ENCODE results near the gene INPP5A.
"Not testable (repeated sequence)": the region's sequence is repeated elsewhere in the genome, so short reads cannot be mapped to it uniquely, and the experiment has no call there.

Gene INPP5A

DNA sequence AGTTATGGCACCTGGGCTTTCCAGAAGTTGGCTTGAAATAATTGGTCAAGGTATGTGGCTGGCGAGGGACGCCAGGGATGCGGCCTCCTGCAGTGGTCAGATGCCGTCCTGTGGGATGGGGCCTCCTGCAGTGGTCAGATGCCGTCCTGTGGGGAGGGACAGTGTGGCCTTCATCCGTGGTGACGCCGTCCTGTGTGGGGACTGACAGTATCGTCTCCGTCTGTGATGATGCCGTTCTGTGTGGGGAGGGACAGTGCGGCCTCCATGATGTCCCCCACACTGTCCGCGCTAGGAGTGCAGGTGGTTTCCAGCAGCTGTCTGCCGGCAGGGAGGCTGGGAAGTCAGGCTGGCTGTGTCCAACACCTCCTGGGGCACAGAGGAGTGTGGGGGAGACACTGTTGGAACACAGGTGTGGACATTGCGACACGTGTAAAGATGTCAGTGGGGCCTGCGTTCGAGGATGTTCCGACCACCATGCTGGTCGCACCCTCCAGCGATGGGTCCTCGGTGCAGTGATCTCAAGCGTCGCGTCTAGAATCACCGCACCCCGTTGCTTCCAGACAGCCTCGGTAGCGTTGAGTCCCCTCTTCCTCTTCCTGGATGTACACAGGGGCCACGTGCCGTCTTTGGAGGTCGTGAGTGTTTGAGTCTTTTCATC lies 52.6 kb downstream of the INPP5A start:
- Histone ChIP-seq H3K9ac (ENCODE audit: low read depth, low read length) (no peak overlapping the region), H3K4me1 (ENCODE audit: control insufficient read depth, insufficient read depth, low read length) (peaks cover 4% of the 10 kb centered on the region), H3K4me3 (ENCODE audit: low read depth, low read length) (no peak overlapping the region), H3K27me3 (ENCODE audit: control insufficient read depth, insufficient read depth, low read length) (no peaks in the 10 kb centered on the region), H3K36me3 (ENCODE audit: control insufficient read depth, insufficient read depth, low read length) (no peaks in the 10 kb centered on the region), H3K9me3 (ENCODE audit: control insufficient read depth, insufficient read depth, low read length) (no peaks in the 10 kb centered on the region)

DNA sequence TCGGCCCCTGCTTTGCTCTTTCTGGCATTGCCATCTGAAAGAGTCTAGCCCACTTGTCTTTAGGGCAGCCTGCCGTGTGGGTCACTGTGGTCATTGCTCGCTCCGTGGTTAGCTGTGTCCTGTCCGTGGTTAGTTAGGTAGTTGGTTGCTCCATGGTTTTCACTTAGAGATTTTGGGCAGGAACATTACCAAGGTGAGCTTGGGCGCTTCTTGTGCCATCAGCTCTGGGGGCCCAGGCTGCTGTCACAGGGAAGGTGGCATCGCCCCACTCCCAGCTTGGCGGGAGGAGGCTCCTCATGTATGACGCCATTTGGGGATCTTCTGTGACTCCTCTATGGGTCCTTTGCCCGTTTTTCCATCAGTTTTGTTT lies 53.1 kb downstream of the INPP5A start:
- H3K4me1 ChIP-seq (ENCODE audit: control insufficient read depth, insufficient read depth, low read length) = peaks cover 4% of the 10 kb centered on the region
- H3K4me3 ChIP-seq (ENCODE audit: low read depth, low read length) = no peak overlapping the region
- no peaks in the 10 kb centered on the region for H3K36me3 ChIP-seq (ENCODE audit: control insufficient read depth, insufficient read depth, low read length)
- H3K27me3 ChIP-seq (ENCODE audit: control insufficient read depth, insufficient read depth, low read length) = no peaks in the 10 kb centered on the region
- no peak overlapping the region for H3K9ac ChIP-seq (ENCODE audit: low read depth, low read length)
- H3K9me3 ChIP-seq (ENCODE audit: control insufficient read depth, insufficient read depth, low read length) = no peaks in the 10 kb centered on the region

DNA sequence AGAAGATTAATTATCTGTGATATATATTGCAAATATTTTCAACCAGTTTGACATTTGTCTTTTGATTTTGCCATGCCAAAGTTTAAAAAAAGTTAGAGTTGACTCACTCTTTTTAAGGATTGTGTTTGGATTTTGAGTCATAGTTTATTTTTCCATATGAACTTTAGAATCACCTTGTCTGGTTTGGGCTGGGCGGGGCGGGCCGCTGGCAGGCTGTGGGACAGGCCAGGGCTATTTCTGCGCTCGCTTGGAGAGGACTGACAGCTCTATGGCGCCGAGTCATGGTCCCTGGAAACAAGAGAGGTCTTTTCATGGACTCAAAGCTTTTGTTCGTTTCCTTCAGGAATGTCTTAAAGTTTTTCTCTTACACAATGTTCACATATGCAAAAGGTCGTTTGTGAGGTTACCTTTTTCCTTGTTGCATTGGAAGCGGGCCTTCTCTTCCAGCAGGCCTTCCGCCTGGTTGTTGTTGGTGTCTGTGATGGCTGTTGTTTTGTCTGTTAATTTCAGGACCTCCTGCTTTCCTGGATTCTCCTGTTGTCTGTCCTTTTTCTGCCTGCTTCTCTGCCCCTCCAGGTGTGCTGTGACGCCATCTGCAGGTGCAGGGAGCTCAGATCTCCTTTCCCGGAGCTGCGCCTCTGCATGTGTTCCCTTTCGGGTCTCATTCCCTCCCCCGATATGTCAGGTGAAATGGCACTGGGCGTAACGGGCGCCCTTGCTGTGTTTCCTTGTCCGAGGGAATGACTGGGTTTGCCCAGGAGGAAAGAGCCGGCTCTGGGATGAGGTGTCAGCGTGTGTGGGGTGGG lies 53.8 kb downstream of the INPP5A start:
- H3K4me3 ChIP-seq (ENCODE audit: low read depth, low read length) = no peak overlapping the region
- no peak overlapping the region for H3K9ac ChIP-seq (ENCODE audit: low read depth, low read length)
- H3K27me3 ChIP-seq (ENCODE audit: control insufficient read depth, insufficient read depth, low read length) = no peaks in the 10 kb centered on the region
- H3K9me3 ChIP-seq (ENCODE audit: control insufficient read depth, insufficient read depth, low read length) = no peaks in the 10 kb centered on the region
- no peaks in the 10 kb centered on the region for H3K36me3 ChIP-seq (ENCODE audit: control insufficient read depth, insufficient read depth, low read length)
- peaks cover 4% of the 10 kb centered on the region for H3K4me1 ChIP-seq (ENCODE audit: control insufficient read depth, insufficient read depth, low read length)

DNA sequence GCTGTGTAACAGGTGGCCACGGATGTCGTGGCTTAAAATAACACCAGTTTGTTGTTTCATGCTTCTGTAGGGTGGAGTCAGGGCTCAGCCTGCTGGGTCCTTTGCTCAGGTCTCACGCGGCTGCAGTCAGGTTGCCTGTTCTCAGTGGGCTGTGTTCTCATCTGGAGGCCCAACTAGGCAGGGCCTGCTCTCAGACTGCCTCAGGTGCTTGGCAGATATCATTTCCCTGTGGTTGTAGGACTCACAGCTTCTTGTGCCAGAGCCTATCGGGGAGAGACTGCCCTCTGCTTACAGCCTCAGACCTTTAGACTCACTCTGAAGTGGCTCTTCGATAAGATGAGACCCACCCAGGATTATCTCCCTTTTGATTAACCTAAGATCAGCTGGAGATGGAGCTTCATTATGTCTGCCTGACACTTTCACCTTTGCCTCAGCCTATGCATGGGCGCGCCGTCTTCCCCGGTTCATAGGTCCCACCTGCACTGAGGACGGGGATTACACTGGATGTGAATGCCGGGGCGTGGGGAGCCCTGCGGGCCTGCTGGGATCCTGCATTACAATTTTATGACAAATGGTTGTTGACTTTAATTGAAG lies 55.3 kb downstream of the INPP5A start:
- H3K9me3 ChIP-seq (ENCODE audit: control insufficient read depth, insufficient read depth, low read length) = no peaks in the 10 kb centered on the region
- no peaks in the 10 kb centered on the region for H3K27me3 ChIP-seq (ENCODE audit: control insufficient read depth, insufficient read depth, low read length)
- no peak overlapping the region for H3K4me3 ChIP-seq (ENCODE audit: low read depth, low read length)
- peaks cover 4% of the 10 kb centered on the region for H3K4me1 ChIP-seq (ENCODE audit: control insufficient read depth, insufficient read depth, low read length)
- no peak overlapping the region for H3K9ac ChIP-seq (ENCODE audit: low read depth, low read length)
- no peaks in the 10 kb centered on the region for H3K36me3 ChIP-seq (ENCODE audit: control insufficient read depth, insufficient read depth, low read length)

DNA sequence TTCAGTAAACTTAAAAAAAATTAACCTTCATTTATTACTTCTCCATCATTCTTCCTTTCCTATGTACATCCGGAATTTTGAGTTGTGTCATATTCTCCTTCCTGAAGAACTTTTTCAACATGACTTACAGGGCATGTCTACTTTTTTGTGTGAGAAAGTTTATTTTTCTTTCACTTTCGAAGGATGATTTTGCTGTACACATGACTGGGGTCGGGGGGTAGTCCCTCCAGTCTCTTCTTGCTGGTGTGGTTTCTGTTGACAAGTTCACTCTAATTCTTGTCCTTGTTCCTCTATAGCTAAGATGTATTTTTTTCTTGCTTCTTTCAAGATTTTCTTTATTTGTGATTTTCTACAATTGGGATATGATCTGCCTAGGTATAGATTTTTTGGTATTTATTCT lies 55.8 kb downstream of the INPP5A start:
- Histone ChIP-seq H3K9ac (ENCODE audit: low read depth, low read length) (no peak overlapping the region), H3K36me3 (ENCODE audit: control insufficient read depth, insufficient read depth, low read length) (no peaks in the 10 kb centered on the region), H3K27me3 (ENCODE audit: control insufficient read depth, insufficient read depth, low read length) (no peaks in the 10 kb centered on the region), H3K4me1 (ENCODE audit: control insufficient read depth, insufficient read depth, low read length) (peaks cover 4% of the 10 kb centered on the region), H3K4me3 (ENCODE audit: low read depth, low read length) (no peak overlapping the region), H3K9me3 (ENCODE audit: control insufficient read depth, insufficient read depth, low read length) (no peaks in the 10 kb centered on the region)

DNA sequence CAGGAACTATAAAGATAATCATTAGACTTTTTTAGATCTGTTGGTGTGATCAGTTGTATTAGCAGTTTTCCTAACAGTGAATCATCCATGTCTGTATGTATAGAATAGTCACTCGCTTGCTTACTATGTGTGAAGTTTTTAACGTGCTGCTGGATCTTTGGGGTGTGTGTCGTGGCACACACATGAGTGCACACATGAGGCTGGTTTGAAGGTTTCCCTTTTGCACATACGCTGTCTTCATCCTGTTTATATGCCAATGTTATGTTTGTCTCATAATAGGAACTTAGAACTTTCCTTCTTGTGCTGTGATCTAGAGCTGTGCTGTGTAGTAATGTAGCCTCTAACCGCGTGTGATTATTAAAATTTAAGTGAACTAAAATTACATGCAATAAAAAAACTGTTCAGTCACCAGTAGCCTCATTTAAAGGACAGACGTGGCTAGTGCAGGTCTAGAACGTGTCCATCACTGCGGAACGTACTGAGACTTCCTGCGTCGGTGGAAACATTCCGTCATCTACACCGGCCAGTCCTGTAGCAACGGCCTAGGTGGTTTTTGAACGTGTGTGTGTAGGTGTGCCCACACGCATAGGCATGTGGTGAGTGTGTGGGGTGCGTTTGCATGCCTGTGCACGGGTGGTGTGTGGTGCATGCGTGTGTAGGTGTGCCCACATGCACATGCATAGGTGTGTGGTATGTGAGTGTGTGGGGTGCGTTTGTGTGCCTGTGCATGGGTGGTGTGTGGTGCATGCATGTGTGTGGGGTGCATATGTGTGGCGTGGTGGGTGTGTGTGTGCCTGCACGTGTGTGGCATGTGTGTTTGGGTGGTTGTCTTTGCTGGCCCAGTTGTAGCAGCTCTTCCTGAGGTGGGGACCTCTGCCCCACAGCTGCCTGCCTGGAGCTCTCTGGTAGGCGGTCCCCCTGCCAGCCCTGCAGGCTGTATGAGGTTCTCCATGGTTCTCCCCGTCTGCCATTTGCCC lies 56.6 kb downstream of the INPP5A start:
- H3K4me1 ChIP-seq (ENCODE audit: control insufficient read depth, insufficient read depth, low read length) = peaks cover 4% of the 10 kb centered on the region
- no peaks in the 10 kb centered on the region for H3K9me3 ChIP-seq (ENCODE audit: control insufficient read depth, insufficient read depth, low read length)
- H3K9ac ChIP-seq (ENCODE audit: low read depth, low read length) = no peak overlapping the region
- H3K27me3 ChIP-seq (ENCODE audit: control insufficient read depth, insufficient read depth, low read length) = no peaks in the 10 kb centered on the region
- H3K4me3 ChIP-seq (ENCODE audit: low read depth, low read length) = no peak overlapping the region
- H3K36me3 ChIP-seq (ENCODE audit: control insufficient read depth, insufficient read depth, low read length) = no peaks in the 10 kb centered on the region

DNA sequence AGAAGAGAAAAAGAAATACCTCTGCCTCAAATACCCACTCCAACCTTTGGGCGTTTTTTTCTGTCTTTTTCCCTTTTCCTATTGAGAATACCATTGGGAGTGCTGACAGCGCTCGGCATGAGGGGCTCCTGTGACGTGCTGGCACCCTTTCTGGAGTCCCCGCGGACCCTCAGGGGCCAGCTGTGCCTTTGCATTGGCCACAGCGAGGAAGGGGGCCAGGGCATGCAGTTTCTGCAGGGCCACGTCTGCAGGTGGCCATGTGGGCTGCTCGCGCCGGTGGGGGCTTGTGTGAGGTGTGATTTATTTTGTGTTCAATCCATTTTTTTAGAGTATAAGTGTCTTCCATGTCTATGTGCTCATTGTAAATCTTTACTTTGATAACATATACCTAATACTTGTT lies 57.4 kb downstream of the INPP5A start:
- Histone ChIP-seq H3K9me3 (ENCODE audit: control insufficient read depth, insufficient read depth, low read length) (no peaks in the 10 kb centered on the region), H3K36me3 (ENCODE audit: control insufficient read depth, insufficient read depth, low read length) (no peaks in the 10 kb centered on the region), H3K4me1 (ENCODE audit: control insufficient read depth, insufficient read depth, low read length) (peaks cover 4% of the 10 kb centered on the region), H3K4me3 (ENCODE audit: low read depth, low read length) (no peak overlapping the region), H3K27me3 (ENCODE audit: control insufficient read depth, insufficient read depth, low read length) (no peaks in the 10 kb centered on the region), H3K9ac (ENCODE audit: low read depth, low read length) (no peak overlapping the region)

DNA sequence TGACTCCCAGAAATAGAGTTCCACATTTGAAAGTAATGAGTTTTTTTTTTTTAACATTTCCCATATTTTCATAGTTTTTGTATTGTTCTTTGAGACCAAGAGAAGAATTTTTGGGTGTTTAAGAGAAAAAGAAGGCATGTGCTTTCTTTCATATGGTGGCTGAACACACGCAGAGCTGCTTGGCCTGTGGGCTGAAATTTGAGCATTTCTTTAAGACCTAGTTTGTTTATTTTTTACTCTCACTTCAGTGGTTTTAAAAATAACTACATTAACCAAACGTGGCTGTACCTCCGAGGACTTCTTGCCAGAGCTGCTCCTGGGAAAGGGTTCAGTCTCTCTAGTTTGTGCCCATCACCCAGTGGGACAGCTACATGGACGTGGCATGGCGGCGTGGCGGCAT lies 58.3 kb downstream of the INPP5A start:
- Histone ChIP-seq H3K9ac (ENCODE audit: low read depth, low read length) (no peak overlapping the region), H3K36me3 (ENCODE audit: control insufficient read depth, insufficient read depth, low read length) (no peaks in the 10 kb centered on the region), H3K4me1 (ENCODE audit: control insufficient read depth, insufficient read depth, low read length) (peaks cover 4% of the 10 kb centered on the region)

DNA sequence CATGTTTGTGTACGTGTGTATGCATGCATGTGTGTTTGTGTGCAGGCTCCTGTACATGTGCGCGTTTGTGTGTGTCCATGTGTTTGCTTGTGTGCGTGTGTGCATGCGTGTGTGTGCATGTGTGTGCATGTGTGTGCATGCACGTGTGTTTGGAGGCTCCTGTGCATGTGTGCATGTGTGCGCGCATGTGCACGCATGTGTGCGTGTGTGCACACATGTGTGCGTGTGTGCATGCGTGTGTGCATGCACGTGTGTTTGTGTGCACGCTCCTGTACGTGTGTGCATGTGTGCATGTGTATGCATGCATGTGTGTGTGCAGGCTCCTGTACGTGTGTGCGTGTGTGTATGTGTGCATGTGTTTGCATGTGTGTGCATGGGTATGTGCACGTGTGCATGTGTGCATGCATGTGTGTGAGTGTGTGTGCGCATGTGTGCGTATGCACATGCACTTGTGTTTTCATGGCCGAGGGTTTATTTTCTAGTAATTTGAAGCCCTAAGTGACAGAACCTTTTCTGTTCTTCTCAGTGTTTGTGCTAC lies 59.2 kb downstream of the INPP5A start:
- Histone ChIP-seq H3K9ac (ENCODE audit: low read depth, low read length) (no peak overlapping the region), H3K4me3 (ENCODE audit: low read depth, low read length) (no peak overlapping the region), H3K4me1 (ENCODE audit: control insufficient read depth, insufficient read depth, low read length) (no peaks in the 10 kb centered on the region), H3K36me3 (ENCODE audit: control insufficient read depth, insufficient read depth, low read length) (no peaks in the 10 kb centered on the region), H3K9me3 (ENCODE audit: control insufficient read depth, insufficient read depth, low read length) (no peaks in the 10 kb centered on the region), H3K27me3 (ENCODE audit: control insufficient read depth, insufficient read depth, low read length) (no peaks in the 10 kb centered on the region)

More for the DNA sequence above, 58.3 kb downstream of the INPP5A start:
- no peaks in the 10 kb centered on the region for H3K9me3 ChIP-seq (ENCODE audit: control insufficient read depth, insufficient read depth, low read length)
- H3K27me3 ChIP-seq (ENCODE audit: control insufficient read depth, insufficient read depth, low read length) = no peaks in the 10 kb centered on the region
- H3K4me3 ChIP-seq (ENCODE audit: low read depth, low read length) = no peak overlapping the region

DNA sequence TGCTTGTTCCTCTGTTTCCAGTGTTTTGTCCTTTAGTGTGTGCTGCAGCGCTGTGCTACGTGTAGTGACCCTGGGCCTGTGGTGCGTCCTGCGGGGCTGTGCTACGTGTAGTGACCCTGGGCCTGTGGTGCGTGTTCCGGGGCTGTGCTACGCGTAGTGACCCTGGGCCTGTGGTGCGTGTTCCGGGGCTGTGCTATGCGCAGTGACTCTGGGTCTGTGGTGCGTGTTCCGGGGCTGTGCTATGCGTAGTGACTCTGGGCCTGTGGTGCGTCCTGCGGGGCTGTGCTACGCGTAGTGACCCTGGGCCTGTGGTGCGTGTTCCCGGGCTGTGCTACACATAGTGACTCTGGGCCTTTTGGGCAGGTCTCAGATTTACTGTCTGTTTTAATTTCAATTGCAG lies 60.1 kb downstream of the INPP5A start:
- no peak overlapping the region for H3K9ac ChIP-seq (ENCODE audit: low read depth, low read length)
- no peaks in the 10 kb centered on the region for H3K9me3 ChIP-seq (ENCODE audit: control insufficient read depth, insufficient read depth, low read length)
- no peaks in the 10 kb centered on the region for H3K36me3 ChIP-seq (ENCODE audit: control insufficient read depth, insufficient read depth, low read length)
- H3K4me3 ChIP-seq (ENCODE audit: low read depth, low read length) = no peak overlapping the region
- no peaks in the 10 kb centered on the region for H3K4me1 ChIP-seq (ENCODE audit: control insufficient read depth, insufficient read depth, low read length)
- no peaks in the 10 kb centered on the region for H3K27me3 ChIP-seq (ENCODE audit: control insufficient read depth, insufficient read depth, low read length)

DNA sequence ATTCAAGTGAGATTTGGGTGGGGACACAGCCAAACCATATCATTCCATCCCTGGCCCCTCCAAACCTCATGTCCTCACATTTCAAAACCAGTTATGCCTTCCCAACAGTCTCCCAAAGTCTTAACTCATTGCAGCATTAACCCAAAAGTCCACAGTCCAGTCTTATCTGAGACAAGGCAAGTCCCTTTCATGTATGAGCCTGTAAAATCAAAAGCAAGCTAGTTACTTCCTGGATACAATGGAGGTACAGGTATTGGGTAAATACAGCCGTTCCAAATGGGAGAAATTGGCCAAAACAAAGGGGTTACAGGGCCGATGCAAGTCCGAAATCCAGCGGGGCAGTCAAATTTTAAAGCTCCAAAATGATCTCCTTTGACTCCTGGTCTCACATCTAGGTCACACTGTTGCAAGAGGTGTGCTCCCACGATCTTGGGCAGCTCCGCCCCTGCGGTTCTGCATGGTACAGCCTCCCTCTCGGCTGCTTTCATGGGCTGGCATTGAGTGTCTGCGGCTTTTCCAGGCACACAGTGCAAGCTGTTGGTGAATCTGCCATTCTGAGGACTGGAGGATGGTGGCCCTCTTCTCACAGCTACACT lies 61.5 kb downstream of the INPP5A start:
- H3K9me3 ChIP-seq (ENCODE audit: control insufficient read depth, insufficient read depth, low read length); H3K4me3 ChIP-seq (ENCODE audit: low read depth, low read length); H3K9ac ChIP-seq (ENCODE audit: low read depth, low read length); H3K36me3 ChIP-seq (ENCODE audit: control insufficient read depth, insufficient read depth, low read length); H3K4me1 ChIP-seq (ENCODE audit: control insufficient read depth, insufficient read depth, low read length); H3K27me3 ChIP-seq (ENCODE audit: control insufficient read depth, insufficient read depth, low read length): not testable (repeated sequence)

Measured in iPS-15b (cell line).